ENCODE data around the gene SLC35B2.

Gene SLC35B2

DNA sequence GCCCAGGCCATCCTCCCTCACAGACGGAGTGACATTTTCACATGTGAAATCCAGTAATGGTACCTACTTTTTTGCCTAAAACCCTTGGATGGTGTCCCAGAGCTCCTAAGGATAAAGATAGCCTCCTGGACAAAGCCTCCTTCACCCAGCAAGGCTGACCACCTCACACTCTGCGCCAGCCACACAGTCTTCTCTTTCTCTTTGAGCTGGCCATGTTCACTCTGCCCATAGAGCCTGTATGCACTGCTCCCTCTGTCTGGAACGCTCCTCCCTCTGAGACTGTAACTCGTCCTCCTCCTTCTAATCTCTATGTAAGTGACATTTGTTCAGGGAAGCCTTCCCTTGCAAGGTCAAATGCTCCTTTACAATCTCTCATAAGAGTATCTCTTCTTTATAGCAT lies 27.5 kb upstream of the SLC35B2 start:
- Histone ChIP-seq H3K36me3 (ENCODE audit: insufficient read depth, insufficient read length, low read length) (no peaks in the 10 kb centered on the region), H3K9me3 (ENCODE audit: insufficient read depth, low read length) (no peaks in the 10 kb centered on the region), H3K27me3 (ENCODE audit: insufficient read depth, insufficient read length) (peaks cover 9% of the 10 kb centered on the region), H3K4me3 (ENCODE audit: insufficient read length, low read depth) (no peak overlapping the region), H3K4me1 (ENCODE audit: insufficient read depth, insufficient read length) (no peaks in the 10 kb centered on the region), H3K9ac (ENCODE audit: insufficient read length, low read depth) (no peak overlapping the region)
- no peak for DNase-seq (ENCODE audit: low read depth, low spot score)
- TF ChIP-seq SUZ12 (IDR thresholded peaks at IDR 0.05; ENCODE audit: extremely low read depth, insufficient read depth, insufficient read length) = no peak
- no peak for TF ChIP-seq ZNF274 (IDR thresholded peaks at IDR 0.05; ENCODE audit: low read depth, low read length)
- no peak for TF ChIP-seq YY1 (IDR thresholded peaks at IDR 0.05; ENCODE audit: insufficient read depth, insufficient read length)

- Histone ChIP-seq H3K9me3 (ENCODE audit: insufficient read depth, low read length) (no peaks in the 10 kb centered on the region), H3K27me3 (ENCODE audit: insufficient read depth, insufficient read length) (peaks cover 9% of the 10 kb centered on the region), H3K4me3 (ENCODE audit: insufficient read length, low read depth) (no peak overlapping the region), H3K36me3 (ENCODE audit: insufficient read depth, insufficient read length, low read length) (no peaks in the 10 kb centered on the region), H3K9ac (ENCODE audit: insufficient read length, low read depth) (no peak overlapping the region), H3K4me1 (ENCODE audit: insufficient read depth, insufficient read length) (no peaks in the 10 kb centered on the region)
- TF ChIP-seq SUZ12 (IDR thresholded peaks at IDR 0.05; ENCODE audit: extremely low read depth, insufficient read depth, insufficient read length) (no peak), YY1 (IDR thresholded peaks at IDR 0.05; ENCODE audit: insufficient read depth, insufficient read length) (no peak), ZNF274 (IDR thresholded peaks at IDR 0.05; ENCODE audit: low read depth, low read length) (no peak)
- no peak for DNase-seq (ENCODE audit: low read depth, low spot score)
Observed at GRCh38 chr6:44284121-44284520, 26.8 kb upstream of the SLC35B2 start.

DNA sequence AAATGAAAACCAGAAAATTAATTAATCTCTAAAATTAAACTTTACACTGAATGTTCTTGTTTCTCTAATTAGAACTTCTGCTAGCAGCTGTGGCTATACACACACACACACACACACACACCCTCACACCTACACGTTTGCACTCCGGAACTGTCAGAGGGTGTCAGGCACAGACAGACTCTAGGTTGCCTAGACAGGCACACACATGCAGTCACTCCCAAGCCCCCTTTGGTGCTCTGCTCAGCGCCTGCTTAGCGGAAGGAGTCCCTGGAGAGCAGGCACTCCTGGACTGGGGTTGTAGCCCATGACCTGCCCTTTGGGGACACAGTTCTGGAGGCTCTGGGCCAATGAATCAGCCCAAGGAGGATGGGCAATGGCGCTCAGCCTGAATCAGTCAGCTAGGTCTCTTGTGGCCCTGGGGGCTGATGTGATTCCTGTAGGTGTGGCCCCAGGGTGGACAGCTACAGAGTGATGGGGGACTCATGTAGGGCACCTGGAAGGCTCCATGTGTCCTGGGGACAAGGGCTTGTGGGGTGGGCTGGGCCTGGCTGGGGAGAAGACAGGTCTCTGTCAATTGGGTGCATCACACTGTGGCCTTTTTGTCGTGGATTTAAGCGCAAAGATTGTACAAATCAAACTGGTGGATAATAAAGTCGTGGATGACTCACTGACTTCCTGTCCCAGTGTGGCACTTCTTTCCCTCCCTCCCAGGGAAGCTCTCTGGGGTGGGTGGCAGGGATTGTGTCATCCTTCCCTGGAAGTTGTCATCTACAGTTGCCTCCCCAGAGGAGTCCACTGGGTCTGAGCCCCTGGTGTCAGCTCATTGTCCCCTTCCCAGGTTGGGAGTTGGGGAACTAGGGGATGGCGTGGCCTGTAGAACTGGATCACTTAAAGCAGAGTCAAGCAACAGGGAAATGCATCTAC lies 21.7 kb upstream of the SLC35B2 start:
- Histone ChIP-seq H3K9me3 (ENCODE audit: insufficient read depth, low read length) (no peaks in the 10 kb centered on the region), H3K4me3 (ENCODE audit: insufficient read length, low read depth) (no peak overlapping the region), H3K27me3 (ENCODE audit: insufficient read depth, insufficient read length) (peaks cover 3% of the 10 kb centered on the region), H3K4me1 (ENCODE audit: insufficient read depth, insufficient read length) (no peaks in the 10 kb centered on the region), H3K36me3 (ENCODE audit: insufficient read depth, insufficient read length, low read length) (no peaks in the 10 kb centered on the region), H3K9ac (ENCODE audit: insufficient read length, low read depth) (no peak overlapping the region)
- TF ChIP-seq SUZ12 (IDR thresholded peaks at IDR 0.05; ENCODE audit: extremely low read depth, insufficient read depth, insufficient read length) (no peak), ZNF274 (IDR thresholded peaks at IDR 0.05; ENCODE audit: low read depth, low read length) (no peak), YY1 (IDR thresholded peaks at IDR 0.05; ENCODE audit: insufficient read depth, insufficient read length) (no peak)
- no peak for DNase-seq (ENCODE audit: low read depth, low spot score)

DNA sequence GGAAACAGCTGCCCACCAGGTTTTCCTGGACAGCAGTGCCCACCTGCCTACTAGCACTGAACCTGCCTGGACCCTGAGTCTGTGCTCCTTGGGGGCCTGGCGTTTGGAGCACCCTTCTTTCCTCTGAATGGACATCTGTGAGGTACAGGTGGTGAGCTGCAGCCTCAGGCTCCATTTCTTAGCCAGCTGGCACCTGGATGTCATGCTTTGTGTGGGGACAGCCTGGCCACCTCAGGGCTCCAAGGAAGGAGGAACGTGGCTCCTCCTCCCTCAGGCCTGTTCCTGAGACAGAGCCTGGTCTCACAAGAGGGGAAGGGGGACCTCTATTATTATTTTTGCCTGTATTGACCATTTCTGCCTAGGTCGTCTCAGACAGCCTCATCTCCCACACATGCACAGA lies 21.0 kb upstream of the SLC35B2 start:
- no peak for DNase-seq (ENCODE audit: low read depth, low spot score)
- Histone ChIP-seq H3K9ac (ENCODE audit: insufficient read length, low read depth) (no peak overlapping the region), H3K4me1 (ENCODE audit: insufficient read depth, insufficient read length) (no peaks in the 10 kb centered on the region), H3K9me3 (ENCODE audit: insufficient read depth, low read length) (no peaks in the 10 kb centered on the region), H3K36me3 (ENCODE audit: insufficient read depth, insufficient read length, low read length) (no peaks in the 10 kb centered on the region), H3K27me3 (ENCODE audit: insufficient read depth, insufficient read length) (no peaks in the 10 kb centered on the region), H3K4me3 (ENCODE audit: insufficient read length, low read depth) (no peak overlapping the region)
- TF ChIP-seq YY1 (IDR thresholded peaks at IDR 0.05; ENCODE audit: insufficient read depth, insufficient read length) (no peak), ZNF274 (IDR thresholded peaks at IDR 0.05; ENCODE audit: low read depth, low read length) (no peak), SUZ12 (IDR thresholded peaks at IDR 0.05; ENCODE audit: extremely low read depth, insufficient read depth, insufficient read length) (no peak)

DNA sequence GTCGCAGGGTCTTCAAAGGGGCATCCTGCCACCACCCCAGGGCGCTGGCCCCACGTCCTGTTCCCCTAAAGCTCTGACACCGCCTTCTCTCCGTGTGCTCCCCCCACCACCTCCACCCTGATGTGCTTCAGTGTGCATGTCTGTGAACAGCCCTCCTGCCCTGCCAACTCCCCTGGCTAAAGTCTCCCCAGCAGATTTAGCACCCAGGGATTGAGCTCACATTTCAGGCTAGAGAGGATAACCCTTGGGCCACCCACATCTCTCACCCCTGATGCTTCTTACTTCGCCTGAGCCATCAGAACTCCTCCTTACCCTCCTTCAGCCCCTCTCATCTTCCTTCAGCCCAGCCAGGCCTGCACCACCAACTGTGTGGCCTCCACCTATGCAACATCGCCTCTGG lies 20.4 kb upstream of the SLC35B2 start:
- Histone ChIP-seq H3K36me3 (ENCODE audit: insufficient read depth, insufficient read length, low read length) (no peaks in the 10 kb centered on the region), H3K4me3 (ENCODE audit: insufficient read length, low read depth) (no peak overlapping the region), H3K9me3 (ENCODE audit: insufficient read depth, low read length) (no peaks in the 10 kb centered on the region), H3K27me3 (ENCODE audit: insufficient read depth, insufficient read length) (no peaks in the 10 kb centered on the region), H3K9ac (ENCODE audit: insufficient read length, low read depth) (no peak overlapping the region), H3K4me1 (ENCODE audit: insufficient read depth, insufficient read length) (no peaks in the 10 kb centered on the region)
- TF ChIP-seq ZNF274 (IDR thresholded peaks at IDR 0.05; ENCODE audit: low read depth, low read length) (no peak), YY1 (IDR thresholded peaks at IDR 0.05; ENCODE audit: insufficient read depth, insufficient read length) (no peak), SUZ12 (IDR thresholded peaks at IDR 0.05; ENCODE audit: extremely low read depth, insufficient read depth, insufficient read length) (no peak)
- DNase-seq (ENCODE audit: low read depth, low spot score) = no peak

DNA sequence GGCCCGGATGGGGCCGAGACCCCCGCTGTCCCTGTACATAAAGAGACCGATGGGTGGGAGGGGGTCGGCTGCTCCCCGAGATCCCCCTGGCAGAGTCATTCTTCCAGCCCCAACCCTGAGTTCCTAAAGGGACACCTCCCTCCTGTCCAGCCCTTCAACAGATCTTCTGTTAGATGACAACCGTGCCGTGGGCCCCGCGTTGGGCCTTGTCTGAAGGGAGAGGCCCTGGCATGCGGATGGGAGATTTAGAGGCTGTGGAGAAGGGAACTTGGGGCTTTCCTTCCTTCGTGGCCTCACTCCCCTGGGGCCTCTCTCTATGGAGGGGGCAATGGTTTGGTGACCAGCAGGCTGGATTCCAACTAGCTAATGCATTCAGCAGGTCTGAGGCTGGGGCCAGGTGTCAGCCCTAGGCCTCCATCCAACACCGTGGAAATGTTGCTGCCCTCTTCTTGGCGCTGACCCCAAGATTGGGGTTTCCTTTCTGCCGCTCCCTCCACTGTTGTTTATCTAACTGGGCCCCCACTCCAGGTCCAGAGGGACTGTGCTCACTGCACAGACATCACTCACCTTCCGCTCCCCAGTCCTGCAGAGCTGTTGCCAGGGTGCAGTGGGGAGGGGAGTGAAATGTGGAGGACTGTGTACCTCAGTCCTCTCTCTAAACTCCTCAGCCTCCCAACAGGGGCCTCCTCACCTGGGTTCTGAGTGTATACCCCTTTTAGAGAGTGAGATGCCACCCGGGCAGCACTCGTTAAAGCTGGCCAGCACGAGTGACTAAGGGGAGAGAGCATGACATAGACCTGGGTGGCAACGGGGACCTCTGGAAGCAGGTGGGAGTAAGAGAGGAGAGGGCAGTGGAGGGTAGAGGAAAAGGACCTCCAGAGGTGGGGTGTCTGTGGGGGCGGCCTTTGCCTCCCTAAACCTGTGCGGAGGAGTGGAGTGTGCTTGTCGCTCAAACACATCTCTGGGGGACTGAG lies 19.6 kb upstream of the SLC35B2 start:
- no peak overlapping the region for H3K4me3 ChIP-seq (ENCODE audit: insufficient read length, low read depth)
- no peak for DNase-seq (ENCODE audit: low read depth, low spot score)
- H3K27me3 ChIP-seq (ENCODE audit: insufficient read depth, insufficient read length) = no peaks in the 10 kb centered on the region
- H3K9me3 ChIP-seq (ENCODE audit: insufficient read depth, low read length) = no peaks in the 10 kb centered on the region
- H3K4me1 ChIP-seq (ENCODE audit: insufficient read depth, insufficient read length) = no peaks in the 10 kb centered on the region
- no peak overlapping the region for H3K9ac ChIP-seq (ENCODE audit: insufficient read length, low read depth)
- no peaks in the 10 kb centered on the region for H3K36me3 ChIP-seq (ENCODE audit: insufficient read depth, insufficient read length, low read length)
- TF ChIP-seq SUZ12 (IDR thresholded peaks at IDR 0.05; ENCODE audit: extremely low read depth, insufficient read depth, insufficient read length) = no peak
- TF ChIP-seq YY1 (IDR thresholded peaks at IDR 0.05; ENCODE audit: insufficient read depth, insufficient read length) = no peak
- TF ChIP-seq ZNF274 (IDR thresholded peaks at IDR 0.05; ENCODE audit: low read depth, low read length) = no peak
